Liver (tissue), 10 donors: ENCODE measurements around the gene ITGB3. TPM values are rescaled to one million over a fixed set of nuclear protein-coding genes. Genes with fewer than 3 reads are reported as not detected.

Experiments
- DNase-seq: peaks from one replicate; pipeline ENCODE4 v3.0.0-alpha.2; 2017; ENCODE audit warnings: low spot score
- H3K27ac ChIP-seq, 2 donors: one replicate each; pipeline ENCODE4 v1.7.0; 2013; ENCODE audit warnings: inconsistent platforms in 2 of 2, low read length in 2 of 2, control low read depth in 1 of 2, low read depth in 1 of 2, mild to moderate bottlenecking in 1 of 2
- H3K27me3 ChIP-seq, 4 donors: one replicate each; pipeline versions ENCODE4 v1.6.1 to v1.7.0; 2013; ENCODE audit warnings: low read length in 3 of 4, inconsistent platforms in 1 of 4, mild to moderate bottlenecking in 1 of 4, moderate library complexity in 1 of 4; ENCODE audit not compliant: control insufficient read depth in 4 of 4, insufficient read depth in 4 of 4
- H3K36me3 ChIP-seq, 4 donors: one replicate each; pipeline versions ENCODE4 v1.6.1 to v1.7.0; 2013; ENCODE audit warnings: low read length in 3 of 4, mild to moderate bottlenecking in 3 of 4, low read depth in 1 of 4, moderate library complexity in 1 of 4; ENCODE audit not compliant: control insufficient read depth in 4 of 4, insufficient read depth in 3 of 4
- H3K4me1 ChIP-seq, 4 donors: one replicate each; pipeline versions ENCODE4 v1.6.1 to v1.7.0; 2013; ENCODE audit warnings: low read length in 3 of 4, mild to moderate bottlenecking in 3 of 4, moderate library complexity in 1 of 4; ENCODE audit not compliant: control insufficient read depth in 4 of 4, insufficient read depth in 4 of 4
- H3K4me3 ChIP-seq, 3 donors: one replicate each; pipeline versions ENCODE4 v1.6.1 to v1.7.0; 2013; ENCODE audit warnings: low read length in 3 of 3, control low read depth in 1 of 3, low read depth in 1 of 3, mild to moderate bottlenecking in 1 of 3
- H3K9ac ChIP-seq, 2 donors: one replicate each; pipeline ENCODE4 v1.7.0; 2013; ENCODE audit warnings: low read length in 2 of 2, mild to moderate bottlenecking in 2 of 2, moderate library complexity in 2 of 2, control low read depth in 1 of 2, low read depth in 1 of 2
- H3K9me3 ChIP-seq, 4 donors: one replicate each; pipeline versions ENCODE4 v1.6.1 to v1.7.0; 2013; ENCODE audit warnings: low read length in 3 of 4; ENCODE audit not compliant: control insufficient read depth in 4 of 4
- ATF3 ChIP-seq: IDR thresholded peaks from 2 replicates; pipeline ENCODE4 v1.6.1; 2016; ENCODE audit warnings: antibody characterized with exemption
- CTCF ChIP-seq: fragments of 150-350 bp; IDR thresholded peaks from 2 replicates; pipeline ENCODE4 v1.5.1; 2017; ENCODE audit warnings: improper control_type of control experiment, low read depth, low read length; ENCODE audit not compliant: missing input control
- FOXA1 ChIP-seq: IDR thresholded peaks from 2 replicates; pipeline ENCODE4 v1.6.1; 2016; ENCODE audit warnings: antibody characterized with exemption
- FOXA2 ChIP-seq: IDR thresholded peaks from 2 replicates; pipeline ENCODE4 v1.6.1; 2016; ENCODE audit warnings: antibody characterized with exemption
- HNF4G ChIP-seq: IDR thresholded peaks from 2 replicates; pipeline ENCODE4 v1.6.1; 2016; ENCODE audit warnings: antibody characterized with exemption
- JUND ChIP-seq, 2 donors: IDR thresholded peaks; 2 replicates each; pipeline ENCODE4 v1.6.1; 2016; ENCODE audit warnings: antibody characterized with exemption in 2 of 2
- RAD21 ChIP-seq, 2 donors: IDR thresholded peaks; 2 replicates each; pipeline ENCODE4 v1.6.1; 2016; ENCODE audit warnings: antibody characterized with exemption in 2 of 2, mild to moderate bottlenecking in 2 of 2
- RXRA ChIP-seq, 2 donors: IDR thresholded peaks; 2 replicates each; pipeline ENCODE4 v1.6.1; 2017 to 2018; ENCODE audit warnings: antibody characterized with exemption in 2 of 2, mild to moderate bottlenecking in 1 of 2
- SP1 ChIP-seq: IDR thresholded peaks from 2 replicates; pipeline ENCODE4 v1.6.1; 2018; ENCODE audit warnings: antibody characterized with exemption, mild to moderate bottlenecking
- TAF1 ChIP-seq: conservative IDR thresholded peaks from 2 replicates; pipeline ENCODE4 v1.6.1; 2016; ENCODE audit warnings: antibody characterized with exemption, mild to moderate bottlenecking
- YY1 ChIP-seq: IDR thresholded peaks from 2 replicates; pipeline ENCODE4 v1.6.1; 2016; ENCODE audit warnings: antibody characterized with exemption, mild to moderate bottlenecking
- WGBS: extraction: QIAGEN DNeasy Blood & Tissue Kit; methylation state at CpG from one replicate; pipeline ENCODE4 v1.1.7; 2013; 5-methylcytosine and 5-hydroxymethylcytosine counted together
- polyA plus RNA-seq, 2 donors: library from polyadenylated mRNA; stranded (reverse) in 1 of 2; unstranded in 1 of 2; fragments of 200-250 nt in 1 of 2; fragments of >200 nt in 1 of 2; fragmentation: Nextera tagmentation in 1 of 2; extraction: Ambion mirVana in 1 of 2; gene quantifications; one replicate each; pipeline versions ENCODE4 v1.2.1 to v1.2.3, GENCODE V29; 2013 to 2015
- small RNA-seq: library from RNA; depleted of rRNA; stranded (forward); fragments of <200 nt; gene quantifications from one replicate; pipeline ENCODE3, GENCODE V24; 2014
- total RNA-seq, 2 donors: library from RNA; depleted of rRNA; stranded (reverse); fragments of >200 nt; gene quantifications; one replicate each; pipeline ENCODE4 v1.2.3, GENCODE V29; 2014
- TF ChIP-seq, protein P1 (sequence below): IDR thresholded peaks from 2 replicates; pipeline ENCODE4 v1.6.1; 2016; ENCODE audit warnings: antibody characterized with exemption, mild to moderate bottlenecking
- TF ChIP-seq, protein P2 (sequence below): IDR thresholded peaks from 2 replicates; pipeline ENCODE4 v1.6.1; 2016; ENCODE audit warnings: antibody characterized with exemption
- TF ChIP-seq, protein P3 (sequence below): IDR thresholded peaks from 2 replicates; pipeline ENCODE4 v1.6.1; 2016; ENCODE audit warnings: antibody characterized with exemption
- donor health status: healthy.
- donor health status: healthy.
- donor health status: healthy.
- donor health status: healthy.
- donor health status: healthy.

The ITGB3 gene
- total and polyA plus RNA-seq, 4 donors: 0.47 to 33.4 (median 3.8) TPM

- no peaks in the 10 kb centered on the region for H3K27me3 ChIP-seq
- no peak overlapping the region for H3K4me3 ChIP-seq
- DNase-seq: no peak
- TF ChIP-seq, protein P1, sequence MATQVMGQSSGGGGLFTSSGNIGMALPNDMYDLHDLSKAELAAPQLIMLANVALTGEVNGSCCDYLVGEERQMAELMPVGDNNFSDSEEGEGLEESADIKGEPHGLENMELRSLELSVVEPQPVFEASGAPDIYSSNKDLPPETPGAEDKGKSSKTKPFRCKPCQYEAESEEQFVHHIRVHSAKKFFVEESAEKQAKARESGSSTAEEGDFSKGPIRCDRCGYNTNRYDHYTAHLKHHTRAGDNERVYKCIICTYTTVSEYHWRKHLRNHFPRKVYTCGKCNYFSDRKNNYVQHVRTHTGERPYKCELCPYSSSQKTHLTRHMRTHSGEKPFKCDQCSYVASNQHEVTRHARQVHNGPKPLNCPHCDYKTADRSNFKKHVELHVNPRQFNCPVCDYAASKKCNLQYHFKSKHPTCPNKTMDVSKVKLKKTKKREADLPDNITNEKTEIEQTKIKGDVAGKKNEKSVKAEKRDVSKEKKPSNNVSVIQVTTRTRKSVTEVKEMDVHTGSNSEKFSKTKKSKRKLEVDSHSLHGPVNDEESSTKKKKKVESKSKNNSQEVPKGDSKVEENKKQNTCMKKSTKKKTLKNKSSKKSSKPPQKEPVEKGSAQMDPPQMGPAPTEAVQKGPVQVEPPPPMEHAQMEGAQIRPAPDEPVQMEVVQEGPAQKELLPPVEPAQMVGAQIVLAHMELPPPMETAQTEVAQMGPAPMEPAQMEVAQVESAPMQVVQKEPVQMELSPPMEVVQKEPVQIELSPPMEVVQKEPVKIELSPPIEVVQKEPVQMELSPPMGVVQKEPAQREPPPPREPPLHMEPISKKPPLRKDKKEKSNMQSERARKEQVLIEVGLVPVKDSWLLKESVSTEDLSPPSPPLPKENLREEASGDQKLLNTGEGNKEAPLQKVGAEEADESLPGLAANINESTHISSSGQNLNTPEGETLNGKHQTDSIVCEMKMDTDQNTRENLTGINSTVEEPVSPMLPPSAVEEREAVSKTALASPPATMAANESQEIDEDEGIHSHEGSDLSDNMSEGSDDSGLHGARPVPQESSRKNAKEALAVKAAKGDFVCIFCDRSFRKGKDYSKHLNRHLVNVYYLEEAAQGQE: no peak
- TF ChIP-seq, protein P2, sequence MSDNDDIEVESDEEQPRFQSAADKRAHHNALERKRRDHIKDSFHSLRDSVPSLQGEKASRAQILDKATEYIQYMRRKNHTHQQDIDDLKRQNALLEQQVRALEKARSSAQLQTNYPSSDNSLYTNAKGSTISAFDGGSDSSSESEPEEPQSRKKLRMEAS: no peak
- no peak for TF ChIP-seq SP1
- TF ChIP-seq YY1: no peak
- no peak for TF ChIP-seq ATF3
- no peak for TF ChIP-seq FOXA2
- no peak for TF ChIP-seq CTCF
- no peak for TF ChIP-seq RXRA (IDR thresholded peaks at IDR 0.05)
- TF ChIP-seq RAD21 (IDR thresholded peaks at IDR 0.05): no peak
- no peak for TF ChIP-seq TAF1
- TF ChIP-seq, protein P3, sequence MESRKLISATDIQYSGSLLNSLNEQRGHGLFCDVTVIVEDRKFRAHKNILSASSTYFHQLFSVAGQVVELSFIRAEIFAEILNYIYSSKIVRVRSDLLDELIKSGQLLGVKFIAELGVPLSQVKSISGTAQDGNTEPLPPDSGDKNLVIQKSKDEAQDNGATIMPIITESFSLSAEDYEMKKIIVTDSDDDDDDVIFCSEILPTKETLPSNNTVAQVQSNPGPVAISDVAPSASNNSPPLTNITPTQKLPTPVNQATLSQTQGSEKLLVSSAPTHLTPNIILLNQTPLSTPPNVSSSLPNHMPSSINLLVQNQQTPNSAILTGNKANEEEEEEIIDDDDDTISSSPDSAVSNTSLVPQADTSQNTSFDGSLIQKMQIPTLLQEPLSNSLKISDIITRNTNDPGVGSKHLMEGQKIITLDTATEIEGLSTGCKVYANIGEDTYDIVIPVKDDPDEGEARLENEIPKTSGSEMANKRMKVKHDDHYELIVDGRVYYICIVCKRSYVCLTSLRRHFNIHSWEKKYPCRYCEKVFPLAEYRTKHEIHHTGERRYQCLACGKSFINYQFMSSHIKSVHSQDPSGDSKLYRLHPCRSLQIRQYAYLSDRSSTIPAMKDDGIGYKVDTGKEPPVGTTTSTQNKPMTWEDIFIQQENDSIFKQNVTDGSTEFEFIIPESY: no peak
- TF ChIP-seq FOXA1: no peak
- TF ChIP-seq HNF4G: no peak
- TF ChIP-seq JUND (IDR thresholded peaks at IDR 0.05): no peak
- WGBS: 91% methylated on average over 1 of the region's 1 CpG
- H3K9me3 ChIP-seq: no peaks in the 10 kb centered on the region
- no peak overlapping the region for H3K27ac ChIP-seq
- no peak overlapping the region for H3K9ac ChIP-seq
- H3K4me1 ChIP-seq: no peaks in the 10 kb centered on the region
- H3K36me3 ChIP-seq: no peaks in the 10 kb centered on the region
Measured at GRCh38 chr17:47358652-47359051, 105.0 kb downstream of the ITGB3 start.

Small RNA genes within 50 kb of the gene (small RNA-seq; reads per million reads assigned to genes)
- gene RNU7-186P: not detected

Other genes starting within 250 kb of the ITGB3 start
- gene CDC27, start 64.5 kb upstream of the ITGB3 start, total RNA-seq: 100 to 1,000 TPM in 1 of 2 donors, 10 to 100 TPM in 1; 30.6 to 148 TPM
- 10 to 100 TPM; 16.8 to 23.6 TPM for gene CDC27, start 64.5 kb upstream of the ITGB3 start, polyA plus RNA-seq
- gene MYL4, start 44.5 kb upstream of the ITGB3 start, total RNA-seq: 100 to 1,000 TPM in 1 of 2 donors, not detected in 1; 215 TPM
- under 1 TPM; 0.19 to 0.22 TPM for gene MYL4, start 44.5 kb upstream of the ITGB3 start, polyA plus RNA-seq
- gene EFCAB13, start 70.1 kb downstream of the ITGB3 start, total RNA-seq: 1 to 10 TPM; 2.0 to 2.6 TPM
- 1 to 10 TPM in 1 of 2 donors, under 1 TPM in 1; 0.80 to 2.9 TPM for gene EFCAB13, start 70.1 kb downstream of the ITGB3 start, polyA plus RNA-seq